ENCODE measurements around the gene CLIP4.
A peak's percentile ranks its signal among the peaks of the same experiment; 100 is the strongest.

Gene CLIP4

GRCh38 chr2:29123617-29124349 is 8.6 kb downstream of the CLIP4 start (continued):
- TF ChIP-seq PATZ1 (CRISPR knock-in tag; IDR thresholded peaks at IDR 0.05; ENCODE audit: borderline replicate concordance) = no peak
- no peak for TF ChIP-seq ESRRG (CRISPR knock-in tag; IDR thresholded peaks at IDR 0.05)
- no peak for TF ChIP-seq ZNF70 (CRISPR knock-in tag; IDR thresholded peaks at IDR 0.05)
- no peak for TF ChIP-seq TOX (CRISPR knock-in tag; IDR thresholded peaks at IDR 0.05; ENCODE audit: borderline replicate concordance)
- no peak for TF ChIP-seq ZFP3 (CRISPR knock-in tag; IDR thresholded peaks at IDR 0.05)
- no peak for TF ChIP-seq ZNF565 (CRISPR knock-in tag; conservative IDR thresholded peaks at IDR 0.05; ENCODE audit: low read depth)
- no peak for TF ChIP-seq TCF4 (CRISPR knock-in tag; IDR thresholded peaks at IDR 0.05; ENCODE audit: borderline replicate concordance)
- no peak for TF ChIP-seq SNAI2 (CRISPR knock-in tag; IDR thresholded peaks at IDR 0.05)
- TF ChIP-seq PPARA (CRISPR knock-in tag; IDR thresholded peaks at IDR 0.05; ENCODE audit: borderline replicate concordance) = no peak

- no peak for ATAC-seq
- TF ChIP-seq PATZ1 (CRISPR knock-in tag; IDR thresholded peaks at IDR 0.05; ENCODE audit: borderline replicate concordance) (no peak), ZFP30 (CRISPR knock-in tag; IDR thresholded peaks at IDR 0.05) (peak; percentile 98), ZNF8 (CRISPR knock-in tag; IDR thresholded peaks at IDR 0.05) (no peak)
Measured at GRCh38 chr2:29124504-29124903, 9.3 kb downstream of the CLIP4 start.

DNA sequence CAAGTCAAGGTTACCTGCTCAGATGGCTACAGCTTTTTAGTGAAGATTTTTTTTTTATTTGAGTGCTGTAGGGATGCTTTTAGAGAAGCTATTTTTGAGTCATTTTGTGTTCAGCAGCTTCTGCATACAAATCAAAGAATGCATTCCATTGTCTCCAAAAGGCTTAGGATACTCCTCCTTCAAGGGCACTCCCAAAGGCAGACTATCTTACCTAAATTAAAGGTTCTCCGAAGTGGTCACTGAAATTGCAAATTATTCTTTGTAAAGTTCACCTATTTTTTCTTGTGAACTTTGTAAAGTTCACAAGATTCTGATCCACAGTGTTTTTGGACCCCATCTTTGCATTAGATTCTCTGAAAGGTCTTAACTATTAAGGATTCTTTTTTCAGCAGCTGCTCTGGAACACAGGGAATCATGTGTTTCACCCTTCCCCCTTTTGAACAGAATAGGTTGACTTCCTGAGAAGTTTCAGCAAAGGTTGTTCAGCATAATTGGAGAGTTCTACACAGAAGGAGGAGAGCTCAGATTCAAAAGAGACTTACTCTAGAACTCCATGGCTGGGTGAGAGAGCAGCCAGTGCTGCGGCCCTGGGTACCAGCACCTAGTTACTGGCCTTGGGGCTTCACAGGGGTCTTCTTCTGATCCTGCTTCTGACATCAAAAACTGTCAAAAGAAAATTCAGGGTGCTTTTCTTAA is 14.5 kb downstream of the CLIP4 start:
- peak; percentile 75 for ATAC-seq
- TF ChIP-seq CSRNP3 (CRISPR knock-in tag; IDR thresholded peaks at IDR 0.05) = no peak
- TF ChIP-seq, protein P1, sequence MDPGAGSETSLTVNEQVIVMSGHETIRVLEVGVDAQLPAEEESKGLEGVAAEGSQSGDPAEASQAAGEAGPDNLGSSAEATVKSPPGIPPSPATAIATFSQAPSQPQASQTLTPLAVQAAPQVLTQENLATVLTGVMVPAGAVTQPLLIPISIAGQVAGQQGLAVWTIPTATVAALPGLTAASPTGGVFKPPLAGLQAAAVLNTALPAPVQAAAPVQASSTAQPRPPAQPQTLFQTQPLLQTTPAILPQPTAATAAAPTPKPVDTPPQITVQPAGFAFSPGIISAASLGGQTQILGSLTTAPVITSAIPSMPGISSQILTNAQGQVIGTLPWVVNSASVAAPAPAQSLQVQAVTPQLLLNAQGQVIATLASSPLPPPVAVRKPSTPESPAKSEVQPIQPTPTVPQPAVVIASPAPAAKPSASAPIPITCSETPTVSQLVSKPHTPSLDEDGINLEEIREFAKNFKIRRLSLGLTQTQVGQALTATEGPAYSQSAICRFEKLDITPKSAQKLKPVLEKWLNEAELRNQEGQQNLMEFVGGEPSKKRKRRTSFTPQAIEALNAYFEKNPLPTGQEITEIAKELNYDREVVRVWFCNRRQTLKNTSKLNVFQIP (CRISPR knock-in tag; IDR thresholded peaks at IDR 0.05; ENCODE audit: borderline replicate concordance, low read depth) = no peak
- TF ChIP-seq PPARA (CRISPR knock-in tag; IDR thresholded peaks at IDR 0.05; ENCODE audit: borderline replicate concordance) = no peak
- no peak for TF ChIP-seq ZC3H10 (CRISPR knock-in tag; IDR thresholded peaks at IDR 0.05)
- no peak for TF ChIP-seq ZFP3 (CRISPR knock-in tag; IDR thresholded peaks at IDR 0.05)
- no peak for TF ChIP-seq TCF4 (CRISPR knock-in tag; IDR thresholded peaks at IDR 0.05; ENCODE audit: borderline replicate concordance)
- no peak for TF ChIP-seq ESRRG (CRISPR knock-in tag; IDR thresholded peaks at IDR 0.05)

DNA sequence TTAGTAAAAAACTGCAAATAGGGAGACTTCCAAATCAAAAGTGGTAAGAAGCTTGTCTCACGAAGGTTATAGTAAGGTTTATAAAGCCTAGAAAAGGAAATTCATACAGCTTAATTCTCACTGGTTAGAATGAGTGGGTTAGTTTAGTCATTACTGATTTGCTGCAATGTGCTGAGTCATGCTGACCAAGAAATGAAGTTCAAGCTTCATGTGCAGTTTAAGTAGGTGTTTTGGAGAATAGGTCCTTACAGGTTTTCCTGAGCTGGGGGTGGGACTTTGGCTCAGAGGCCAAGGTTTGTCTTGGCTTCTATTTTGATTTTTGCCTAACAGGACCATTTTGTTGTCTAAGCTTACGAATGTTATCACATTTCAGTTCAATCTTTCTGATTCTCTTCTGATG is 15.1 kb downstream of the CLIP4 start:
- peak; percentile 87 for ATAC-seq
- no peak for TF ChIP-seq BACH2 (CRISPR knock-in tag; IDR thresholded peaks at IDR 0.05; ENCODE audit: borderline replicate concordance)
- 0 out of 2 replicates have a peak, but pooled peaks have one; percentile 12 for TF ChIP-seq CSDC2 (CRISPR knock-in tag; IDR thresholded peaks at IDR 0.05)
- no peak for TF ChIP-seq ZNF70 (CRISPR knock-in tag; IDR thresholded peaks at IDR 0.05)
- peak; percentile 16; the same call in 1 of the 2 replicates for TF ChIP-seq ISL1 (CRISPR knock-in tag; IDR thresholded peaks at IDR 0.05)
- 0 out of 2 replicates have a peak, but pooled peaks have one; percentile 7 for TF ChIP-seq SNAI2 (CRISPR knock-in tag; IDR thresholded peaks at IDR 0.05)

- no peak for ATAC-seq
- TF ChIP-seq BACH2 (CRISPR knock-in tag; IDR thresholded peaks at IDR 0.05; ENCODE audit: borderline replicate concordance) (no peak), ZFP3 (CRISPR knock-in tag; IDR thresholded peaks at IDR 0.05) (no peak), ZNF8 (CRISPR knock-in tag; IDR thresholded peaks at IDR 0.05) (no peak), ESRRG (CRISPR knock-in tag; IDR thresholded peaks at IDR 0.05) (no peak), SNAI2 (CRISPR knock-in tag; IDR thresholded peaks at IDR 0.05) (no peak), ISL1 (CRISPR knock-in tag; IDR thresholded peaks at IDR 0.05) (no peak), ARNTL (CRISPR knock-in tag; IDR thresholded peaks at IDR 0.05; ENCODE audit: borderline replicate concordance, low read depth) (no peak), ZNF70 (CRISPR knock-in tag; IDR thresholded peaks at IDR 0.05) (no peak), CSRNP3 (CRISPR knock-in tag; IDR thresholded peaks at IDR 0.05) (no peak), OSR1 (CRISPR knock-in tag; IDR thresholded peaks at IDR 0.05) (no peak)
- TF ChIP-seq, protein P2, sequence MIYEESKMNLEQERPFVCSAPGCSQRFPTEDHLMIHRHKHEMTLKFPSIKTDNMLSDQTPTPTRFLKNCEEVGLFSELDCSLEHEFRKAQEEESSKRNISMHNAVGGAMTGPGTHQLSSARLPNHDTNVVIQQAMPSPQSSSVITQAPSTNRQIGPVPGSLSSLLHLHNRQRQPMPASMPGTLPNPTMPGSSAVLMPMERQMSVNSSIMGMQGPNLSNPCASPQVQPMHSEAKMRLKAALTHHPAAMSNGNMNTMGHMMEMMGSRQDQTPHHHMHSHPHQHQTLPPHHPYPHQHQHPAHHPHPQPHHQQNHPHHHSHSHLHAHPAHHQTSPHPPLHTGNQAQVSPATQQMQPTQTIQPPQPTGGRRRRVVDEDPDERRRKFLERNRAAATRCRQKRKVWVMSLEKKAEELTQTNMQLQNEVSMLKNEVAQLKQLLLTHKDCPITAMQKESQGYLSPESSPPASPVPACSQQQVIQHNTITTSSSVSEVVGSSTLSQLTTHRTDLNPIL (CRISPR knock-in tag; IDR thresholded peaks at IDR 0.05; ENCODE audit: low read depth) = no peak
Measured at GRCh38 chr2:29134933-29135332, 19.7 kb downstream of the CLIP4 start.

Data from SK-N-SH treated with all-trans-retinoic acid at 6 μM for 48 hours (cell line).